Renal cortex interstitium (tissue), 11 donors: Measurements from ENCODE around the gene RAB17. TPM values are rescaled to one million over a fixed set of nuclear protein-coding genes. Genes with fewer than 3 reads are reported as not detected.

Experiments
- DNase-seq, 11 donors: peaks; one replicate each; pipeline ENCODE4 v3.0.0-alpha.2; 2013; ENCODE audit warnings: low read depth in 9 of 11, low spot score in 4 of 11; ENCODE audit errors: extremely low read depth in 1 of 11
- polyA plus RNA-seq, 3 donors: library from polyadenylated mRNA; unstranded; fragments of 120-200 nt; gene quantifications; one replicate each; pipeline ENCODE4 v1.2.1, GENCODE V29; 2013; ENCODE audit not compliant: insufficient read length in 3 of 3

RAB17 gene
- polyA plus RNA-seq, 3 donors = 9.9 to 22.9 (median 10.1) TPM

DNA sequence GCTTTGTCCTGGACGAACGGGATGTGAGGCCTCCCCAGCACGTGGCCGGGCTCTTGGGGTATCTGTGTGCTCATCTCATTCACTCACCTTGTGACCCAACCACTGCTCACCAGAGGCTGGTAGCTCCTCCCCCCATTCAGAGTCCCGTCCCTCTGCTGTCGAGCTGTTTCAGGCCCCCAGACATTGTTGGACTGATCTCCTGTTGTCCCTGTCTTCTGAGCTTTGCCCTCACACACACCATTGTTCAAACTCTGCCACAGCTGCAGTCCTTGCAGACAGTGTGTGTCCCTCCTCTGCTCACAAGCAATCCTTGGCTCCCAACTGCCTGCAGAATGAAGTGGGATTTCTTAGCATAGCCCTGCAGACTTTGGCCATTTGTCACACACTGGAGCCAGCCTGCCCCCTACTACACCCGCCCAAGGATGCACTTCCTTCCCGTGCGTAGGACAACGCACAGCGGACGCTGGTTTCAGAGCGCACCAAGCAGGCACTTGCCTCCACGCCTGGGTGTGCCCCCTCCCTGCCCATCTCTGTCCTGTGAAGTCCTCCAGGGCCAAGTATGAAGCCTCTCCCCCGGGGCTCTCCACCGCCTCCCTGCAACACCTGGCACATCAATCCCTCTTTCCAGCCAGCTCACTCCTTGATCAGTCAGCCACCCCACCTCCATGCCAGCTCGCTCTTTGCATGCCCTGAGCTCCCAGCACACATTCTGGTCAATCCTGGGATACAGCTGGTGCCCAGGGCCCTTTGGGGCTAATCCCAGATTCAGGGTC is 40.7 kb downstream of the RAB17 start:
- DNase-seq = no peak

GRCh38 chr2:237549216-237549615 is 41.3 kb downstream of the RAB17 start:
- DNase-seq = no peak

- no peak for DNase-seq
Measured at GRCh38 chr2:237547841-237548416, 42.6 kb downstream of the RAB17 start.

DNA sequence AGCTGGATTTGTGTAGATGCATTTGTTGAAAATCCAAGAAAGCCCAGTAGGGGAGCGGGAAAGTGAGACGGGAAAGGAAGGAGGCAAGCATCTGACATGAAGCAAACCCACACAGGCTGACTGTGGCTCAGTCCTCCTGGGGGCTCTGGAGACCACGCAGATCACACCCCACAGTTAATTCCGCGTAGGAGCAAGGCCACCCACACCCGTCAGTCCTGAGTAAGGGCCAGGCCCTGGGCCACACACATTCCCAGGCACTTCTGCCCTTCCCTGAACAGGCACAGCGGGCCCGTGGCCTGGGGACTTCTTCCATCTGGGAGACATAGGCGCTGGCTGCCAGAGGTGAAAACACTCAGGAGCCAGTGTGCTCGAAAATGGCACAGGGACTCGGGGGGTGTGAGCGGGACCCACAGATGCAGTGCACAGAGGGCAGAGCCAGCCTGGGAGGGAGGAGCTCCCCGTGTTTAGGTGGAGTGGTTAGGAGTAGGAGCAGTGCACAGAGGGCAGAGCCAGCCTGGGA is 43.6 kb downstream of the RAB17 start:
- no peak for DNase-seq

DNA sequence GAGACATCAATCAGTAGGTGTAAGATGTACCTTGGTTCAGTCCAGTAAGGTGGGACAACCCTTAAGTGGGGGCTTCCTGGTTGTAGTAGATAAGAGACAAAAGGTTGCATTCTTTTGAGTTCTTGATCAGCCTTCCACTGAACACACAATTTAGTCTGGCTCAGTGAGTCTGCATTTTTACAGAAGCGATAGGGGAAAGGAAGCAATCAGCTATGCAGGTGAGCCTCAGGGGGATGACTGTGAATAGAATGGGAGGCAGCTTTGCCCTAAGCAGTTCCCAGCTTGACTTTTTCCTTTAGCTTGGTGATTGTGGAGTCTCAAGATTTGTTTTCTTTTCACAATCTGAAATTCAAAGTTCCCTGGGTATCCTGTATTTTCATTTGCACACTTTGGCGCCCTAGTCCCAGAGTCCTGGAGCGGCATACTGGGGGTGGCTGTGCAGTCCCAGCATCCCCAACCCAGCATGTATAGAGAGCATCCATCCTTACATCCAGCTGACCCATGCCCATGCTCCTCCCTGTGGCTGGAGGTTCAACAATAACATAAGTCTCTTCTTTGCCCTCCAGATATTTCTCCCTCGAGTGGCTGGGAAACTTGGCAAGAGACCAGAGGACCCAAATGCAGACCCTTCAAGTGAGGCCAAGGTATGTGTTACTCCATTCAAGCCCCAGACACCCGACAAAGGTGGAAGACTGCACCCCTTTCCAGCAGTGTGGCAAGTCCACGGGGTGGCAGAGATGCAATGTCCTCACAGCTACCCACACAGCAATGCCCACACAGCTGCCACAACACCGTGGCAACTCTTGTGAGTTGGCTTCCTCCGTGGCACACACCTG is 44.3 kb downstream of the RAB17 start:
- DNase-seq = no peak

GRCh38 chr2:237542001-237542704 is 48.4 kb downstream of the RAB17 start:
- no peak for DNase-seq

GRCh38 chr2:237541243-237541642 is 49.3 kb downstream of the RAB17 start:
- no peak for DNase-seq

GRCh38 chr2:237540823-237541222 is 49.7 kb downstream of the RAB17 start:
- no peak for DNase-seq

- DNase-seq = no peak
Measured at GRCh38 chr2:237540223-237540775, 50.2 kb downstream of the RAB17 start.

DNA sequence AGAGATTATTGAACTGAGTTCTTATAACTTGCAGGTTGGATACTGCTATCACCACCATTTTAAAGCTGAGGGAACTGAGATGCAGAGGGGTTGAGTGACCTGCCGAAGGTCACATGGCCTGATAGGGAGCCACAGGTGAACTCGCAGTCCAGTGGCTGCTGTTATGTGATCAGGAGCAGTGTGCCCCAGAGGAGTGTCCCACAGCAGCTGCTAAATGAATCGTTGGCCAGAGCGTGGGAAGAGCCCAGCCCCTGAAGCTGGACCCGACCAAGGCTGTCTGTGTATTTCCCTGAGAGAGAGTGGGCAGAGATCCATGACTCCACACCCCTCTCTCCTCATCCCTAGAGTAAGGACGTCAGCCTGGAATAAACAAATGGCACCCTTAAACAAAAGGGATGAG is 50.9 kb downstream of the RAB17 start:
- no peak for DNase-seq

DNA sequence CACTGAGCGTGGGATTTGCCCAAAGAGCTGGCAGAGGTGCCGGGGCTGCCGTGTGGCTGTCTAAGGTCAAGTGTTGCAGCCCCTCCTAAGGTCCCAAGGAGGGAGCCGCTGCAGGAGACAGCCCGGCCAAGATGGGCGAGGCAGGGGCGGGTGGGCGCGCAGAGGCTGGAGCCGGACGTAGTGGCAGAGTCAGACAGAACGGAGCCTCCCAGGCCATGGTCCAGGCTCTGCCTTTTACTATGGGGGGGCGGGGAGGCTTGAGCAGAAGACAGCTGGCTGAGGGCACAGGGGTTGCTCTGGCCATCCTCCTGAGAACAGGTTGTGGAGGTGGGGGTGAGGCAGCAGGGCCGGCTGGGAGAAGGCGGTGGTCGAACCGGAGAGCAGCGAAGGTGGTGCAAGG is 51.6 kb downstream of the RAB17 start:
- DNase-seq = no peak

- no peak for DNase-seq
Measured at GRCh38 chr2:237538001-237538720, 52.4 kb downstream of the RAB17 start.

DNA sequence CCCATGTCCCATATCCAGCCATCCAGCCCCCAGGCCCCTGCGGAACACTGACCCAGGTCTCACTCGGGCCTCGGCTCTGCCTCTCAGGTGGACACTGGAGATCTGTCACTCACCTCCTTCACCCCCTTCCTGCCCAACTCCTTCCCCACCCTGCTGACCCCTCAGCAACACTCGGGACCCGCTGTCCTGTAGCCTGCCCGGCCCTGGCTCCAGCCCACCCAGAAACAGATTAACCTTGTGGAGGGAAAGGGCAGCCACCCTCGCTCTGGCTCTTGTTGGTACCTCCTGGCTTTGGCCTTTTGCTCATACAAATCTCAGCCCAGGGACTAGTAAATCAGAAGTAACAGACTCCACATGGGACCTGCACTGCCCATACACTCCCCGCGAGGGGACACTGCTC is 53.9 kb downstream of the RAB17 start:
- no peak for DNase-seq

GRCh38 chr2:237536083-237536415 is 54.5 kb downstream of the RAB17 start:
- DNase-seq = no peak

DNA sequence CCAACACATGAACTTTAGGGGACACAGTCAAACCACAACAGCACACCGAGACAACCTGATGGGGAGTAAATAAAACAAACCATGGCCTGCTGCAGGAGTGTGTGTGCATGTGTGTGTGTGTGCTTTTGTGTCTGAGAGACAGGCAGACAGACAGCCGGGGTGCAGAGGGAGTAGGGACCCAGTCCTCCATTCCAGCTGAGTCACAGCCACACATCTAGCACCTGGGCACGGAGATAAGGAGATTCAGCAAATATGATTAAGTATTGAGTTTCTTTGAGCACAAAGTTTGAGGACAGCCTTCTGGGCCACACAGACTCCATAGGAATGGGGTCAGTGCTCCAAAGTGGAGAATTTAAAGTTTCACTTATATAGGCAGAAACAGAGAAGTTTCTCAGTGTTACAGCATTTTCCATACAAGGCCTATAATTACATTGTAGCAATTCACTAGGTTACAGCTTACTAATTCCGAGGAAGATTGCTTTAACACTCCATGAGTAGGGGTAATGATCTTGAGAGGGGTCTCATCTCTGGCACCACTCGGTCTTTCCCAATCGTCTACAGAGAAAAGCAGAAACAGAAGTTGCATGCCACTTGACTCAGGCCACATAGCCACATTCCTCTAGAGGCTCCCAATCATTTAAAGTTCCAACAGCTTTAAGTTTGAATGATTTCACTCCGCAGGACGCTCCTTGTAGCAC is 55.0 kb downstream of the RAB17 start:
- DNase-seq = no peak

DNA sequence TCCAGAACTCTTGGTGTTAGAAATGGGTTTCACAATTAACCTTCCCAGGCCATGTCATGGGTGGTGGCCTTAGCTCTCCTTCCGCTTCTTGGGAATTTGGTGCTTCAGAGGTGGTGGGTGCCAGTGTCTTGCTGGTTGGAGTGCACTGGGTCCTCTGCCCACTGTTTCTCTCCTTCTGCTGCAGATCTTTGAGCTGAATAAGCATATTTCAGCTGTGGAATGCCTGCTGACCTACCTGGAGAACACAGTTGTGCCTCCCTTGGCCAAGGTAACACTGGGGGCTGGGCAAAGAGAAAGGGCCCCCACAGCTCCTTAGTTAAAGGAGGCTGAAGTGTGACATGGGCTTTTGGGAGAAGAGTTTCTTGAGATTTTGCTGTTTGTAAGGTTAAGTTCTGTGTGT is 56.2 kb downstream of the RAB17 start:
- no peak for DNase-seq

DNA sequence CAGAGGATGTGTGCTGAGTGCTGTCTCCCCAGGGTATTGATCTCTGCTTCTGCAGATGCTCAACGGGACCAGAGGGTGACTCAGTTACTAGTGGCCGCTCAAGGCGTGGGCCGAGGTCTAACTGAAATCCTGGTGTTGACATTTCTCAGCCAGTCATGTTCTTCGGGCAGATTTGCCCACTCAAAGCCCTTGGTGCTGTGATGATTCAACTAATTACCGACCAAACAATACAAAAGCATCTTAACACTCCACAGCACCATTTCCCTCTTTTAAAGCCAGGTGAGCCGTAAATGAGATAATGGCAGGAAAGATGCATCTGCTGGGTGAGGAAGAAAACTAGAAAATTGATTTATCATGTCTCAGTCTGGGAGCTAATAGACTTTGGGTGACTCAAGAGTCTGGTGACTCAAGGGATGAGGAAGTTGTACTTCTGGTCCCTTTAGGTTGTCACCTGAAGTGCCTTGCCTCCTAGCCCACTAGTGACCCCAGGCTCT is 56.8 kb downstream of the RAB17 start:
- no peak for DNase-seq

GRCh38 chr2:237532160-237532559 is 58.4 kb downstream of the RAB17 start:
- DNase-seq = no peak
